Measurements from ENCODE around the gene GNB1L.

The GNB1L gene

GRCh38 chr22:19893363-19893762 lies 38.7 kb upstream of the GNB1L start:
- DNase-seq (ENCODE audit: low spot score in 2 of 2) (no peak), ATAC-seq (ENCODE audit: low read depth) (no peak)
- Mint-ChIP-seq H3K4me3 (no peak overlapping the region), H3K4me1 (peaks cover 17% of the 10 kb centered on the region), H3K9me3 (no peaks in the 10 kb centered on the region), H3K27me3 (no peaks in the 10 kb centered on the region), H3K36me3 (peaks cover 2% of the 10 kb centered on the region), H3K27ac (no peak overlapping the region)

- Mint-ChIP-seq H3K36me3 (peaks cover 2% of the 10 kb centered on the region), H3K27me3 (no peaks in the 10 kb centered on the region), H3K27ac (no peak overlapping the region), H3K9me3 (no peaks in the 10 kb centered on the region), H3K4me1 (peaks cover 17% of the 10 kb centered on the region), H3K4me3 (no peak overlapping the region)
- no peak for ATAC-seq (ENCODE audit: low read depth)
- DNase-seq (ENCODE audit: low spot score in 2 of 2): no peak
These were observed 38.3 kb upstream of the GNB1L start for GRCh38 chr22:19892925-19893324.

- ATAC-seq (ENCODE audit: low read depth) (peak; percentile 13), DNase-seq (ENCODE audit: low spot score in 2 of 2) (no peak)
- Mint-ChIP-seq H3K9me3 (no peaks in the 10 kb centered on the region), H3K27me3 (no peaks in the 10 kb centered on the region), H3K27ac (no peak overlapping the region), H3K4me3 (peak overlapping the region; percentile 82), H3K36me3 (peaks cover 2% of the 10 kb centered on the region), H3K4me1 (peaks cover 17% of the 10 kb centered on the region)
These were observed 37.7 kb upstream of the GNB1L start for GRCh38 chr22:19892257-19892879.

GRCh38 chr22:19891317-19892256 lies 36.9 kb upstream of the GNB1L start:
- Mint-ChIP-seq H3K4me3 (peak overlapping the region; percentile 82), H3K9me3 (no peaks in the 10 kb centered on the region), H3K36me3 (peaks cover 2% of the 10 kb centered on the region), H3K27me3 (no peaks in the 10 kb centered on the region), H3K4me1 (peaks cover 22% of the 10 kb centered on the region), H3K27ac (peak overlapping the region; percentile 56)
- DNase-seq (ENCODE audit: low spot score in 2 of 2): peak in 1 of 2 donors; percentile 32
- peak; percentile 84 for ATAC-seq (ENCODE audit: low read depth)

GRCh38 chr22:19890502-19891316 lies 36.0 kb upstream of the GNB1L start:
- peaks cover 25% of the 10 kb centered on the region for H3K4me1 Mint-ChIP-seq
- no peaks in the 10 kb centered on the region for H3K9me3 Mint-ChIP-seq
- H3K36me3 Mint-ChIP-seq: peaks cover 2% of the 10 kb centered on the region
- no peak overlapping the region for H3K27ac Mint-ChIP-seq
- H3K27me3 Mint-ChIP-seq: no peaks in the 10 kb centered on the region
- ATAC-seq (ENCODE audit: low read depth): no peak
- H3K4me3 Mint-ChIP-seq: no peak overlapping the region
- DNase-seq (ENCODE audit: low spot score in 2 of 2): no peak

GRCh38 chr22:19889951-19890350 lies 35.3 kb upstream of the GNB1L start:
- H3K4me3 Mint-ChIP-seq: no peak overlapping the region
- H3K9me3 Mint-ChIP-seq: no peaks in the 10 kb centered on the region
- ATAC-seq (ENCODE audit: low read depth) (no peak), DNase-seq (ENCODE audit: low spot score in 2 of 2) (no peak)
- peaks cover 2% of the 10 kb centered on the region for H3K36me3 Mint-ChIP-seq
- no peak overlapping the region for H3K27ac Mint-ChIP-seq
- no peaks in the 10 kb centered on the region for H3K27me3 Mint-ChIP-seq
- H3K4me1 Mint-ChIP-seq: peaks cover 28% of the 10 kb centered on the region

- no peaks in the 10 kb centered on the region for H3K27me3 Mint-ChIP-seq
- DNase-seq (ENCODE audit: low spot score in 2 of 2) (no peak), ATAC-seq (ENCODE audit: low read depth) (no peak)
- peaks cover 28% of the 10 kb centered on the region for H3K4me1 Mint-ChIP-seq
- no peak overlapping the region for H3K4me3 Mint-ChIP-seq
- no peaks in the 10 kb centered on the region for H3K36me3 Mint-ChIP-seq
- no peaks in the 10 kb centered on the region for H3K9me3 Mint-ChIP-seq
- H3K27ac Mint-ChIP-seq: no peak overlapping the region
These were observed 33.6 kb upstream of the GNB1L start for GRCh38 chr22:19888131-19888746.

GRCh38 chr22:19887256-19887985 lies 32.7 kb upstream of the GNB1L start:
- peaks cover 26% of the 10 kb centered on the region for H3K4me1 Mint-ChIP-seq
- DNase-seq (ENCODE audit: low spot score in 2 of 2) (no peak), ATAC-seq (ENCODE audit: low read depth) (no peak)
- no peaks in the 10 kb centered on the region for H3K36me3 Mint-ChIP-seq
- no peaks in the 10 kb centered on the region for H3K27me3 Mint-ChIP-seq
- H3K4me3 Mint-ChIP-seq: no peak overlapping the region
- no peak overlapping the region for H3K27ac Mint-ChIP-seq
- no peaks in the 10 kb centered on the region for H3K9me3 Mint-ChIP-seq

- Mint-ChIP-seq H3K4me1 (peaks cover 20% of the 10 kb centered on the region), H3K4me3 (peak overlapping the region; percentile 32), H3K27ac (no peak overlapping the region), H3K9me3 (no peaks in the 10 kb centered on the region), H3K36me3 (no peaks in the 10 kb centered on the region), H3K27me3 (no peaks in the 10 kb centered on the region)
- no peak for DNase-seq (ENCODE audit: low spot score in 2 of 2)
- ATAC-seq (ENCODE audit: low read depth): peak; percentile 65
These were observed 32.1 kb upstream of the GNB1L start for GRCh38 chr22:19886605-19887255.

GRCh38 chr22:19885841-19886592 lies 31.3 kb upstream of the GNB1L start:
- Mint-ChIP-seq H3K4me3 (peak overlapping the region; percentile 56), H3K27me3 (no peaks in the 10 kb centered on the region), H3K4me1 (peaks cover 13% of the 10 kb centered on the region), H3K27ac (peak overlapping the region; percentile 10), H3K9me3 (no peaks in the 10 kb centered on the region), H3K36me3 (no peaks in the 10 kb centered on the region)
- no peak for DNase-seq (ENCODE audit: low spot score in 2 of 2)
- ATAC-seq (ENCODE audit: low read depth): no peak

GRCh38 chr22:19884954-19885751 lies 30.5 kb upstream of the GNB1L start:
- Mint-ChIP-seq H3K27me3 (no peaks in the 10 kb centered on the region), H3K4me3 (no peak overlapping the region)

More at GRCh38 chr22:19884954-19885751, 30.5 kb upstream of the GNB1L start:
- ATAC-seq (ENCODE audit: low read depth) (no peak), DNase-seq (ENCODE audit: low spot score in 2 of 2) (no peak)
- H3K4me1 Mint-ChIP-seq: peaks cover 11% of the 10 kb centered on the region
- no peaks in the 10 kb centered on the region for H3K9me3 Mint-ChIP-seq
- no peaks in the 10 kb centered on the region for H3K36me3 Mint-ChIP-seq
- H3K27ac Mint-ChIP-seq: no peak overlapping the region

Data from memory B cell (primary cell).